Putamen (tissue), 1 donor: ENCODE results near the gene NARS2.
"Not testable (repeated sequence)": the region's sequence is repeated elsewhere in the genome, so short reads cannot be mapped to it uniquely, and the experiment has no call there.

Source experiments
- DNase-seq: peaks from one replicate; pipeline ENCODE4 v3.0.0-alpha.2; 2016; ENCODE audit warnings: low spot score

NARS2 gene

GRCh38 chr11:78542007-78542406, 32.7 kb downstream of the NARS2 start:
- no peak for DNase-seq

GRCh38 chr11:78541537-78541936, 33.1 kb downstream of the NARS2 start:
- DNase-seq, result no peak

GRCh38 chr11:78540256-78540655, 34.4 kb downstream of the NARS2 start:
- no peak for DNase-seq

- no peak for DNase-seq
Measured at GRCh38 chr11:78539506-78539905, 35.2 kb downstream of the NARS2 start.

GRCh38 chr11:78536933-78537332, 37.7 kb downstream of the NARS2 start:
- no peak for DNase-seq

- no peak for DNase-seq
Measured at GRCh38 chr11:78535920-78536319, 38.7 kb downstream of the NARS2 start.

- DNase-seq, result no peak
Measured at GRCh38 chr11:78535027-78535426, 39.6 kb downstream of the NARS2 start.

GRCh38 chr11:78533399-78533798, 41.3 kb downstream of the NARS2 start:
- DNase-seq, result no peak

GRCh38 chr11:78532991-78533390, 41.7 kb downstream of the NARS2 start:
- no peak for DNase-seq

GRCh38 chr11:78526497-78527146, 48.0 kb downstream of the NARS2 start:
- no peak for DNase-seq

GRCh38 chr11:78525720-78526119, 48.9 kb downstream of the NARS2 start:
- DNase-seq, result no peak

GRCh38 chr11:78520230-78520629, 54.4 kb downstream of the NARS2 start:
- DNase-seq, result no peak

GRCh38 chr11:78516281-78516680, 58.4 kb downstream of the NARS2 start:
- no peak for DNase-seq

GRCh38 chr11:78514922-78515502, 59.7 kb downstream of the NARS2 start:
- no peak for DNase-seq

- DNase-seq, result not testable (repeated sequence)
Measured at GRCh38 chr11:78513085-78513484, 61.6 kb downstream of the NARS2 start.

- DNase-seq, result no peak
Measured at GRCh38 chr11:78510597-78510996, 64.1 kb downstream of the NARS2 start.

- no peak for DNase-seq
Measured at GRCh38 chr11:78510025-78510596, 64.6 kb downstream of the NARS2 start.

- no peak for DNase-seq
Measured at GRCh38 chr11:78504708-78505107, 70.0 kb downstream of the NARS2 start.

- no peak for DNase-seq
Measured at GRCh38 chr11:78504181-78504580, 70.5 kb downstream of the NARS2 start.

- DNase-seq, result no peak
Measured at GRCh38 chr11:78499971-78500370, 74.7 kb downstream of the NARS2 start.

- no peak for DNase-seq
Measured at GRCh38 chr11:78497293-78497692, 77.4 kb downstream of the NARS2 start.

GRCh38 chr11:78493413-78493975, 81.2 kb downstream of the NARS2 start:
- no peak for DNase-seq

- no peak for DNase-seq
Measured at GRCh38 chr11:78492973-78493372, 81.7 kb downstream of the NARS2 start.
